Heart left ventricle (tissue), 16 donors: ENCODE results near the gene PPP4R1. TPM values are rescaled to one million over a fixed set of nuclear protein-coding genes. Genes with fewer than 3 reads are reported as not detected.

Experiments used
- ATAC-seq, 4 donors: fragments of 200-7000 bp; cut with Tn5 transposase; one replicate each; pipeline ENCODE4 v1.9.1; 2020 to 2022; ENCODE audit warnings: moderate library complexity in 4 of 4, mild to moderate bottlenecking in 3 of 4, moderate number of reproducible peaks in 1 of 4
- DNase-seq, 5 donors: peaks; one replicate each; pipeline ENCODE4 v3.0.0-alpha.2; 2020
- H3K27ac ChIP-seq, 12 donors: fragments of 200-600 bp; sonication (generic) in 4 of 12; one replicate each; pipeline versions ENCODE4 v1.5.0 to v1.8.0; 2016 to 2022; ENCODE audit warnings: mild to moderate bottlenecking in 2 of 12
- H3K27me3 ChIP-seq, 9 donors: fragments of 200-600 bp; sonication (generic) in 2 of 9; one replicate each; pipeline versions ENCODE4 v1.5.1 to v1.8.0; 2016 to 2022; ENCODE audit warnings: mild to moderate bottlenecking in 3 of 9
- H3K36me3 ChIP-seq, 9 donors: fragments of 200-600 bp; sonication (generic) in 2 of 9; one replicate each; pipeline versions ENCODE4 v1.5.0 to v1.8.0; 2018 to 2022; ENCODE audit warnings: mild to moderate bottlenecking in 2 of 9
- H3K4me1 ChIP-seq, 12 donors: fragments of 200-600 bp; sonication (generic) in 4 of 12; one replicate each; pipeline versions ENCODE4 v1.5.0 to v1.8.0; 2016 to 2022; ENCODE audit warnings: mild to moderate bottlenecking in 3 of 12
- H3K4me3 ChIP-seq, 12 donors: fragments of 200-600 bp; sonication (generic) in 4 of 12; one replicate each; pipeline versions ENCODE4 v1.5.0 to v1.8.0; 2017 to 2022; ENCODE audit warnings: mild to moderate bottlenecking in 9 of 12, moderate library complexity in 4 of 12
- H3K9me3 ChIP-seq, 12 donors: fragments of 200-600 bp; sonication (generic) in 4 of 12; one replicate each; pipeline versions ENCODE4 v1.5.0 to v1.8.0; 2016 to 2022; ENCODE audit warnings: mild to moderate bottlenecking in 1 of 12
- POLR2A ChIP-seq, 2 donors: fragments of 450-650 bp; IDR thresholded peaks; one replicate each; pipeline ENCODE4 v1.6.1; 2017; ENCODE audit warnings: antibody characterized with exemption in 2 of 2, mild to moderate bottlenecking in 2 of 2, moderate library complexity in 2 of 2
- WGBS, 4 donors: extraction: QIAGEN DNeasy Blood & Tissue Kit in 2 of 4; methylation state at CpG; one replicate each; pipeline versions ENCODE4 v1.1.5 to v1.1.7; 2013 to 2018; 5-methylcytosine and 5-hydroxymethylcytosine counted together
- intact Hi-C, 10 donors: fragments of 100-400 bp; cut with DNase I; formaldehyde crosslinking; loops; one replicate each; pipeline versions ENCODE4 v1.11.1 to v1.14.2; 2022
- polyA plus RNA-seq, 2 donors: library from polyadenylated mRNA; stranded (reverse); fragments of 200-250 nt; gene quantifications; one replicate each; pipeline ENCODE4 v1.2.3, GENCODE V29; 2013
- total RNA-seq, 9 donors: library from RNA; depleted of rRNA in 2 of 9; stranded (reverse); fragments of >200 nt in 2 of 9; fragmentation: NEBNext Ultra II Directional in 3 of 9; extraction: Animal tissue kit (Norgen Biotek cat#: 25700) in 3 of 9; gene quantifications; one replicate each; pipeline versions ENCODE4 v1.1.0 to v1.2.4, GENCODE V29; 2016 to 2023
- TF ChIP-seq, protein P1 (sequence below), 12 donors: fragments of 200-600 bp; sonication (generic) in 4 of 12; IDR thresholded peaks; one replicate each; pipeline versions ENCODE4 v1.5.0 to v1.8.0; 2018 to 2022; ENCODE audit warnings: antibody characterized with exemption in 12 of 12, mild to moderate bottlenecking in 5 of 12
- donor health status: ischemic (EF 13 %, LVEDD 7.1; RV severe dilation, severe dysfunction).
- donor health status: healthy with polysubstance abuse.
- donor health status: DM: no; HTN: yes; CAD: no.
- donor health status: DM: no; HTN: no; CAD: no.
- donor health status: ischemic (EF 25% LVEDD 6.9; RV normal size, moderate dysfunction).
- donor health status: ischemic (EF 25% LVEDD 5.7; RV mildly dilated, moderate dysfunction).
- donor health status: healthy.
- donor health status: DM: yes; HTN: yes; CAD: no.
- donor health status: ischemic (EF 35%, LVEDD 5.7; RV mildly dilated, moderate dysfunction).
- donor health status: nonischemic (EF 11% LVEDD 7.7; RV severe dilation, severe dysfunction).
- donor health status: DM: yes; HTN: yes; CAD: no.
- donor health status: PGD.
- donor health status: ischemic (EF 29% LVEDD 5.4; RV normal size, mild dysfunction).
- donor health status: nonischemic (EF 23%, LVEDD 6.1; RV moderate dilation, normal function).

Gene PPP4R1
- total and polyA plus RNA-seq, 11 donors = 13.9 to 81.3 (median 59.8) TPM

DNA sequence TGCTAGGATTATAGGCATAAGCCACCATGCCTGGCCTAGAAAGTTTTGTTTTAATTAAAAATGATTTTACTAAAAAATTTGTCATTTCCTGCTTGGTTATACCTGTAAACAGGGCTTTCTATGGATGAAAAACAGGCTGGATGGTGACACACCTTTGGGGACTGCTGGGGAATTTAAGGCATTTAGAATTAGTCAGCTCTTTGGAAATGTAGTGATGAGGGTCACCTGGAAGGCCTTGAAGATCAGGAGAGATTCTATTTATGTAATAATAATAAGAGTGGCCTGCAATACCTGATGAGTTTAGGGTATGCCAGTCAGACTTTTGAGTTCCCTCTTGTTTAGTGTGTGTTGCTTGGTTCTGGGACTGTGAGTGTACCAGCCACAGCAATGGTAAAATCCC, 87.9 kb downstream of the PPP4R1 start:
- H3K27me3 ChIP-seq = no peaks in the 10 kb centered on the region
- H3K4me1 ChIP-seq = peaks cover 0 to 9% (median 0%) of the 10 kb centered on the region in 12 donors
- peaks cover 0 to 91% (median 66%) of the 10 kb centered on the region in 9 donors for H3K36me3 ChIP-seq
- H3K4me3 ChIP-seq = no peak overlapping the region
- H3K9me3 ChIP-seq = no peaks in the 10 kb centered on the region
- TF ChIP-seq, protein P1, sequence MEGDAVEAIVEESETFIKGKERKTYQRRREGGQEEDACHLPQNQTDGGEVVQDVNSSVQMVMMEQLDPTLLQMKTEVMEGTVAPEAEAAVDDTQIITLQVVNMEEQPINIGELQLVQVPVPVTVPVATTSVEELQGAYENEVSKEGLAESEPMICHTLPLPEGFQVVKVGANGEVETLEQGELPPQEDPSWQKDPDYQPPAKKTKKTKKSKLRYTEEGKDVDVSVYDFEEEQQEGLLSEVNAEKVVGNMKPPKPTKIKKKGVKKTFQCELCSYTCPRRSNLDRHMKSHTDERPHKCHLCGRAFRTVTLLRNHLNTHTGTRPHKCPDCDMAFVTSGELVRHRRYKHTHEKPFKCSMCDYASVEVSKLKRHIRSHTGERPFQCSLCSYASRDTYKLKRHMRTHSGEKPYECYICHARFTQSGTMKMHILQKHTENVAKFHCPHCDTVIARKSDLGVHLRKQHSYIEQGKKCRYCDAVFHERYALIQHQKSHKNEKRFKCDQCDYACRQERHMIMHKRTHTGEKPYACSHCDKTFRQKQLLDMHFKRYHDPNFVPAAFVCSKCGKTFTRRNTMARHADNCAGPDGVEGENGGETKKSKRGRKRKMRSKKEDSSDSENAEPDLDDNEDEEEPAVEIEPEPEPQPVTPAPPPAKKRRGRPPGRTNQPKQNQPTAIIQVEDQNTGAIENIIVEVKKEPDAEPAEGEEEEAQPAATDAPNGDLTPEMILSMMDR (IDR thresholded peaks at IDR 0.05) = no peak
- TF ChIP-seq POLR2A (IDR thresholded peaks at IDR 0.05) = no peak
- ATAC-seq (no peak), DNase-seq (no peak)
- no peak overlapping the region for H3K27ac ChIP-seq
- intact Hi-C loops = loop anchor here in 1 of 10 donors (10.0 kb wide), 1 partner anchor 62 kb away; no protein-coding TSS in a partner anchor

DNA sequence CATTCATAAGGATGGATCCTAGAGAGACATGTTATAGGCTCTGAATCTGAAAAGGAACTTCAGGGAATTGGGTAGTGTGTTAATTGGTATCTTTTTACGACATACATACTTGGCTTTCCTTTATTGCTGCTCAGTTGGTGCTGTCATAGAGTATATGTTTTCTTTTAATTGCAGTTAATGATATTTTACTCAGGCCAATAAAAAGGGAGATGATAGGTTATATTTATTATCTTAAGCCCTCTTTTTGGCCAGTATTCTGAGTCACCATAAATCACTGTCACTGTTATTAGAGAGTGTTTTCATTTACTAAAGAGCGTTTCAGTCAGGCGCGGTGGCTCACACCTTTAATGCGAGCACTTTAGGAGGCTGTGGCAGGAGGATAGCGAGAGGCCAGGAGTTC, 91.4 kb downstream of the PPP4R1 start:
- Histone ChIP-seq H3K4me3 (no peak overlapping the region), H3K9me3 (no peaks in the 10 kb centered on the region), H3K4me1 (peaks cover 0 to 14% (median 0%) of the 10 kb centered on the region in 12 donors), H3K36me3 (peaks cover 0 to 67% (median 55%) of the 10 kb centered on the region in 9 donors), H3K27me3 (no peaks in the 10 kb centered on the region), H3K27ac (no peak overlapping the region)
- TF ChIP-seq, protein P1 (IDR thresholded peaks at IDR 0.05) = no peak
- TF ChIP-seq POLR2A (IDR thresholded peaks at IDR 0.05) = no peak
- ATAC-seq (no peak), DNase-seq (no peak)
- 85 to 98% (median 91%) methylated on average over 6 of the region's 6 CpGs for WGBS, 4 donors
- intact Hi-C loops = loop anchor here in 1 of 10 donors (10.0 kb wide), 1 partner anchor 58 kb away; no protein-coding TSS in a partner anchor

DNA sequence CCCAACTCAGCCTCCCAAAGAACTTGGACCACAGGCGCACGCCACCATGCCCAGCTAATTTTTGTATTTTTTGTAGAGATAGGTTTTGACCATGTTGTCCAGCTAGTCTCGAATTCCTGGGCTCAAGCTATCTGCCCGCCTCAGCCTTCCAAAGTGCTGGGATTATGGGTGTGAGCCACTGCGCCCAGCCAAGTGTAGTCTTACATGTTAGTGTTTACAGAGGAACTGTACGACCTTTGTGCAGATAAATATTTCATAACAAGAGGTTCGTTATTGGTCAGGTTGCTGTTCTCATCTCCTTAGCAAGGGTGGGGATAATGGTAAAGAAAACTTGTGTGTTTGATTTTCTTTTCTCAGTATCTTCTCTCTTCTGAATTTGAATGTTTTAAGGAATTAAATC, 92.6 kb downstream of the PPP4R1 start:
- H3K27me3 ChIP-seq = no peaks in the 10 kb centered on the region
- H3K9me3 ChIP-seq = no peaks in the 10 kb centered on the region
- ATAC-seq = no peak
- WGBS, 4 donors = 93 to 98% (median 95%) methylated on average over 7 of the region's 7 CpGs
- H3K4me1 ChIP-seq = peaks cover 0 to 25% (median 0%) of the 10 kb centered on the region in 12 donors
- intact Hi-C loops = loop anchor here in 1 of 10 donors (10.0 kb wide), 1 partner anchor 57 kb away; no protein-coding TSS in a partner anchor
- no peak overlapping the region for H3K4me3 ChIP-seq
- TF ChIP-seq POLR2A (IDR thresholded peaks at IDR 0.05) = no peak
- TF ChIP-seq, protein P1 (IDR thresholded peaks at IDR 0.05) = no peak
- H3K27ac ChIP-seq = no peak overlapping the region
- no peak for DNase-seq
- peaks cover 0 to 67% (median 56%) of the 10 kb centered on the region in 9 donors for H3K36me3 ChIP-seq

DNA sequence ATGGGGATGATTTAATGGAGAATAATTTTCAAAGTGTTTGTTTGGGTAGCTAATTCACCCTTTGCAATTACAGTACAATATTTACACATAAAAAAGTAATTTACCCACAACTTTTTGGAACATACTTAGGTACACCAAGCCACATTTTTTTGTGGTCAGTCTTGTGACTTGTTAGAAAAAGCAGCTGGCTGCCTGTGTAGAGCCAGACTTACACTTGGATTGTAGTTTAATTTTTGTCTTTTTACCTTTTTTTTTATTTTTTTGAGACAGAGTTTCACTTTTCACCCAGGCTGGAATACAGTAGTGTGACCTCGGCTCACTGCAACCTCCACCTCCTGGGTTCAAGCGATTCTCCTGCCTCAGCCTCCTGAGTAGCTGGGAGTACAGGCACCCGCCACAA, 93.7 kb downstream of the PPP4R1 start:
- no peak for DNase-seq
- Histone ChIP-seq H3K27me3 (no peaks in the 10 kb centered on the region), H3K9me3 (no peaks in the 10 kb centered on the region), H3K4me3 (no peak overlapping the region), H3K27ac (peak overlapping the region in 3 of 12 donors; percentile 10 to 60 (median 22)), H3K36me3 (peaks cover 0 to 56% (median 48%) of the 10 kb centered on the region in 9 donors), H3K4me1 (peaks cover 0 to 31% (median 1%) of the 10 kb centered on the region in 12 donors)
- ATAC-seq = peak in 2 of 4 donors; percentile 30 to 33
- intact Hi-C loops = loop anchor here in 1 of 10 donors (10.0 kb wide), 1 partner anchor 56 kb away; no protein-coding TSS in a partner anchor
- 89 to 95% (median 93%) methylated on average over 3 of the region's 3 CpGs for WGBS, 4 donors
- no peak for TF ChIP-seq POLR2A (IDR thresholded peaks at IDR 0.05)
- TF ChIP-seq, protein P1 (IDR thresholded peaks at IDR 0.05) = no peak
